ENCODE measurements around the gene KIAA0319L. TPM values are rescaled to one million over a fixed set of nuclear protein-coding genes. Genes with fewer than 3 reads are reported as not detected.

KIAA0319L gene
- total and polyA plus RNA-seq, 4 donors, result 27.0 to 107 (median 27.9) TPM

GRCh38 chr1:35463232-35463631 is 94.0 kb downstream of the KIAA0319L start (continued):
- no peak for TF ChIP-seq GABPA (IDR thresholded peaks at IDR 0.05 in 1 of 2, conservative IDR thresholded peaks at IDR 0.05 in 1 of 2)

DNA sequence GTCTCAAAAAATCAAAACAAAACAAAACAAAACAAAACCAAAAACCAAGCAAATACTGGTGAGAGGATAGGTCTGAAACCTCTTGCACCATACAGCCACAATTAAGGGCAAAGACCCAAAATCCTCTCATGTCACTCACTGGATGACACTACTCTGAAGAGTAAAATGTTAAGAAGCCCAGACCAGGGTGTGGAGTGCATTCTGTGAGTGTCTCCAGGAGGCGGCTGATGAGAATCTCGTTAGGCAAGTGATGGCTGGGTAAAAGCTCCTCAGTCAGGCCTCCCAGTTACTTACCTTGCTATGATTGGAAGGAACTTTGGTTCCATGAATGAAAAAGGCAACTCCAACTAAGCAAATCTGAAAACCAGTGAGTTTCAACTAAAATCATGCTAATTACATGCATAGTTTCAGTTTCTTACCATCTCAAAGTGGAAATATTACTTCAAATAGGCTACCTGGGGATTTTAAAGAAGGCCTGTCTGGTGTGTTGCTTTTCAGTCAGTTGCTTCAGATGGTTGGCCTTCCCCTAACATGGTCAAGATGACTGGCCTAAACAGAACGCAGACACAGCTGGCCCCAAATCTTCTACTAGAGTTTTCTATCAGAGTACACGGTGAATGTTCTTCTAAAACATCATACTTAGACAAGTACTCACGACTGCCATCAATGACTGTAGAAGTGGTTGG is 95.1 kb downstream of the KIAA0319L start:
- TF ChIP-seq ATF3 (IDR thresholded peaks at IDR 0.05), result no peak
- WGBS, result 96% methylated on average over 5 of the region's 5 CpGs
- no peak for DNase-seq (ENCODE audit: low spot score)

GRCh38 chr1:35460796-35461195 is 96.4 kb downstream of the KIAA0319L start:
- no peaks in the 10 kb centered on the region for H3K4me1 ChIP-seq (ENCODE audit: control insufficient read depth in 4 of 4, insufficient read depth in 4 of 4, low read length in 3 of 4)
- H3K4me3 ChIP-seq (ENCODE audit: low read depth in 1 of 3, low read length in 3 of 3), result no peak overlapping the region
- H3K36me3 ChIP-seq (ENCODE audit: control insufficient read depth in 4 of 4, insufficient read depth in 3 of 4, low read depth in 1 of 4, low read length in 3 of 4), result peaks cover 8 to 44% (median 31%) of the 10 kb centered on the region in 4 donors
- DNase-seq (ENCODE audit: low spot score), result no peak
- no peak overlapping the region for H3K9ac ChIP-seq (ENCODE audit: low read depth in 1 of 2, low read length in 2 of 2)
- H3K27ac ChIP-seq (ENCODE audit: low read depth in 1 of 2, low read length in 2 of 2), result no peak overlapping the region
- WGBS, result 96% methylated on average over 2 of the region's 2 CpGs
- no peak for TF ChIP-seq SP1 (IDR thresholded peaks at IDR 0.05)
- no peak for TF ChIP-seq RXRA (IDR thresholded peaks at IDR 0.05)
- no peak for TF ChIP-seq HNF4G (IDR thresholded peaks at IDR 0.05)
- TF ChIP-seq YY1 (IDR thresholded peaks at IDR 0.05), result no peak
- no peak for TF ChIP-seq JUND (IDR thresholded peaks at IDR 0.05)
- TF ChIP-seq ZBTB33 (IDR thresholded peaks at IDR 0.05), result no peak
- no peaks in the 10 kb centered on the region for H3K9me3 ChIP-seq (ENCODE audit: control insufficient read depth in 4 of 4, low read length in 3 of 4)
- H3K27me3 ChIP-seq (ENCODE audit: control insufficient read depth in 4 of 4, insufficient read depth in 4 of 4, low read length in 3 of 4), result no peaks in the 10 kb centered on the region

More for the DNA sequence above, 95.1 kb downstream of the KIAA0319L start:
- Histone ChIP-seq H3K27me3 (ENCODE audit: control insufficient read depth in 4 of 4, insufficient read depth in 4 of 4, low read length in 3 of 4) (no peaks in the 10 kb centered on the region), H3K4me1 (ENCODE audit: control insufficient read depth in 4 of 4, insufficient read depth in 4 of 4, low read length in 3 of 4) (no peaks in the 10 kb centered on the region), H3K9me3 (ENCODE audit: control insufficient read depth in 4 of 4, low read length in 3 of 4) (no peaks in the 10 kb centered on the region), H3K36me3 (ENCODE audit: control insufficient read depth in 4 of 4, insufficient read depth in 3 of 4, low read depth in 1 of 4, low read length in 3 of 4) (peaks cover 8 to 48% (median 37%) of the 10 kb centered on the region in 4 donors), H3K4me3 (ENCODE audit: low read depth in 1 of 3, low read length in 3 of 3) (no peak overlapping the region), H3K9ac (ENCODE audit: low read depth in 1 of 2, low read length in 2 of 2) (no peak overlapping the region), H3K27ac (ENCODE audit: low read depth in 1 of 2, low read length in 2 of 2) (no peak overlapping the region)

DNA sequence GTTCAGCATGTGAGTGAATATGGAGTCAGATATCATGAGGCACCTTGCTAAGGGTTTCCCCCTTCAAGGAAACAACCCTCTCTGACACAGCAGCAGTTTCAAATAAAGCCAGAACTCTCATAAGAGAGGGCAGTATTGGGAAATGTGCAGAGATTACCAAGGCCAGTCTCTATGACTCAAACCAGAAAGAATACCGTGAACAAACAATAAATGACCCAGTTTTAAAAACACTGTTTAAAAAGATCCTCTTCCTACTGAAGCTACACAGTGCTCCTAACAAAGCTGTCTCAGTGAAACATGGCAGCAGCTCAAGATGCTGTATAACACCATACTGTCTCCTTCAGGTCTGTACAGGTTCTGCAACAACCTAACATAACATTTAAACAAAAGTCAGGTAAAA is 102.6 kb downstream of the KIAA0319L start:
- Histone ChIP-seq H3K27me3 (ENCODE audit: control insufficient read depth in 4 of 4, insufficient read depth in 4 of 4, low read length in 3 of 4) (no peaks in the 10 kb centered on the region), H3K9ac (ENCODE audit: low read depth in 1 of 2, low read length in 2 of 2) (no peak overlapping the region), H3K4me3 (ENCODE audit: low read depth in 1 of 3, low read length in 3 of 3) (no peak overlapping the region), H3K4me1 (ENCODE audit: control insufficient read depth in 4 of 4, insufficient read depth in 4 of 4, low read length in 3 of 4) (peaks cover 0 to 19% (median 13%) of the 10 kb centered on the region in 4 donors), H3K9me3 (ENCODE audit: control insufficient read depth in 4 of 4, low read length in 3 of 4) (no peaks in the 10 kb centered on the region), H3K36me3 (ENCODE audit: control insufficient read depth in 4 of 4, insufficient read depth in 3 of 4, low read depth in 1 of 4, low read length in 3 of 4) (peaks cover 6 to 27% (median 17%) of the 10 kb centered on the region in 4 donors), H3K27ac (ENCODE audit: low read depth in 1 of 2, low read length in 2 of 2) (peak overlapping the region; percentile 4 to 73)
- WGBS, result 32% methylated on average over 1 of the region's 1 CpG
- TF ChIP-seq YY1 (IDR thresholded peaks at IDR 0.05) (peak; percentile 37), REST (IDR thresholded peaks at IDR 0.05) (no peak), NR2F2 (IDR thresholded peaks at IDR 0.05) (no peak), HNF4A (conservative IDR thresholded peaks at IDR 0.05) (peak in 1 of 2 donors; percentile 18), HNF4G (IDR thresholded peaks at IDR 0.05) (no peak), FOXA2 (IDR thresholded peaks at IDR 0.05) (no peak), EGR1 (IDR thresholded peaks at IDR 0.05; ENCODE audit: low read depth in 2 of 2) (no peak), JUND (IDR thresholded peaks at IDR 0.05) (peak in 1 of 2 donors; percentile 46), RAD21 (IDR thresholded peaks at IDR 0.05) (peak in 1 of 2 donors; percentile 8), SP1 (IDR thresholded peaks at IDR 0.05) (no peak), ATF3 (IDR thresholded peaks at IDR 0.05) (no peak), FOXA1 (IDR thresholded peaks at IDR 0.05) (no peak), RXRA (IDR thresholded peaks at IDR 0.05) (no peak)
- TF ChIP-seq, protein P1, sequence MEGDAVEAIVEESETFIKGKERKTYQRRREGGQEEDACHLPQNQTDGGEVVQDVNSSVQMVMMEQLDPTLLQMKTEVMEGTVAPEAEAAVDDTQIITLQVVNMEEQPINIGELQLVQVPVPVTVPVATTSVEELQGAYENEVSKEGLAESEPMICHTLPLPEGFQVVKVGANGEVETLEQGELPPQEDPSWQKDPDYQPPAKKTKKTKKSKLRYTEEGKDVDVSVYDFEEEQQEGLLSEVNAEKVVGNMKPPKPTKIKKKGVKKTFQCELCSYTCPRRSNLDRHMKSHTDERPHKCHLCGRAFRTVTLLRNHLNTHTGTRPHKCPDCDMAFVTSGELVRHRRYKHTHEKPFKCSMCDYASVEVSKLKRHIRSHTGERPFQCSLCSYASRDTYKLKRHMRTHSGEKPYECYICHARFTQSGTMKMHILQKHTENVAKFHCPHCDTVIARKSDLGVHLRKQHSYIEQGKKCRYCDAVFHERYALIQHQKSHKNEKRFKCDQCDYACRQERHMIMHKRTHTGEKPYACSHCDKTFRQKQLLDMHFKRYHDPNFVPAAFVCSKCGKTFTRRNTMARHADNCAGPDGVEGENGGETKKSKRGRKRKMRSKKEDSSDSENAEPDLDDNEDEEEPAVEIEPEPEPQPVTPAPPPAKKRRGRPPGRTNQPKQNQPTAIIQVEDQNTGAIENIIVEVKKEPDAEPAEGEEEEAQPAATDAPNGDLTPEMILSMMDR (IDR thresholded peaks at IDR 0.05; ENCODE audit: low read depth, low read length, missing input control), result no peak
- TF ChIP-seq, protein P2, sequence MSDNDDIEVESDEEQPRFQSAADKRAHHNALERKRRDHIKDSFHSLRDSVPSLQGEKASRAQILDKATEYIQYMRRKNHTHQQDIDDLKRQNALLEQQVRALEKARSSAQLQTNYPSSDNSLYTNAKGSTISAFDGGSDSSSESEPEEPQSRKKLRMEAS (IDR thresholded peaks at IDR 0.05), result peak; percentile 11
- DNase-seq (ENCODE audit: low spot score), result no peak

Data from liver (tissue), 9 donors.